Natural killer cell (primary cell): Measurements from ENCODE around the gene DCDC2. TPM values are rescaled to one million over a fixed set of nuclear protein-coding genes. Genes with fewer than 3 reads are reported as not detected.
"Not testable (repeated sequence)": the region's sequence is repeated elsewhere in the genome, so short reads cannot be mapped to it uniquely, and the experiment has no call there.

Experiments used
- ATAC-seq, 3 donors: fragments of 150-1000 bp in 2 of 3; fragments of 200-7000 bp in 1 of 3; cut with Tn5 transposase; 1 replicate in 1 of 3; 2 replicates in 2 of 3; pipeline ENCODE4 v1.10.0; 2021; ENCODE audit warnings: mild to moderate bottlenecking in 2 of 3, moderate library complexity in 2 of 3
- DNase-seq, 2 donors: peaks; one replicate each; pipeline versions ENCODE4 v3.0.0 to v3.0.0-alpha.2; 2013 to 2021; ENCODE audit warnings: mixed read lengths in 1 of 2
- H3K27ac ChIP-seq: one replicate; pipeline ENCODE4 v1.5.1; 2013; ENCODE audit warnings: mild to moderate bottlenecking, low read length
- H3K27me3 ChIP-seq: one replicate; pipeline ENCODE4 v1.6.1; 2013; ENCODE audit warnings: low read length; ENCODE audit not compliant: control insufficient read depth, insufficient read depth
- H3K36me3 ChIP-seq: one replicate; pipeline ENCODE4 v1.6.1; 2013; ENCODE audit warnings: low read length; ENCODE audit not compliant: control insufficient read depth, insufficient read depth
- H3K4me1 ChIP-seq: one replicate; pipeline ENCODE4 v1.6.1; 2013; ENCODE audit warnings: low read length; ENCODE audit not compliant: control insufficient read depth, insufficient read depth
- H3K4me3 ChIP-seq: one replicate; pipeline ENCODE4 v1.5.1; 2013; ENCODE audit warnings: low read length
- H3K9me3 ChIP-seq: one replicate; pipeline ENCODE4 v1.6.1; 2013; ENCODE audit warnings: low read length; ENCODE audit not compliant: control insufficient read depth, insufficient read depth
- H3K27ac Mint-ChIP-seq, 2 donors: one replicate each; pipeline ENCODE4 v1.8.0; 2022; ENCODE audit warnings: mild to moderate bottlenecking in 2 of 2, mixed read lengths in 2 of 2, moderate library complexity in 1 of 2
- H3K27me3 Mint-ChIP-seq, 2 donors: one replicate each; pipeline ENCODE4 v1.8.0; 2022; ENCODE audit warnings: low read depth in 2 of 2, mixed read lengths in 2 of 2
- H3K36me3 Mint-ChIP-seq: one replicate; pipeline ENCODE4 v1.8.0; 2022; ENCODE audit warnings: mixed read lengths
- H3K4me1 Mint-ChIP-seq, 2 donors: one replicate each; pipeline ENCODE4 v1.8.0; 2022; ENCODE audit warnings: mixed read lengths in 2 of 2
- H3K4me3 Mint-ChIP-seq: one replicate; pipeline ENCODE4 v1.8.0; 2022; ENCODE audit warnings: mild to moderate bottlenecking, moderate library complexity, mixed read lengths
- H3K9me3 Mint-ChIP-seq, 2 donors: one replicate each; pipeline ENCODE4 v1.8.0; 2022; ENCODE audit warnings: mixed read lengths in 2 of 2
- CTCF ChIP-seq: fragments of 200-600 bp; IDR thresholded peaks from one replicate; pipeline ENCODE4 v1.8.0; 2022; ENCODE audit warnings: antibody characterized with exemption
- WGBS: methylation state at CpG from one replicate; pipeline ENCODE4 v1.1.7; 2013; ENCODE audit warnings: missing lambda C conversion rate; ENCODE audit not compliant: insufficient coverage; 5-methylcytosine and 5-hydroxymethylcytosine counted together
- intact Hi-C: fragments of 100-400 bp; cut with micrococcal nuclease; formaldehyde crosslinking; loops from one replicate; pipeline ENCODE4 v1.14.2; 2022
- total RNA-seq, 4 donors: library from RNA; stranded (reverse); fragments of 120-200 nt in 1 of 4; gene quantifications; one replicate each; pipeline versions ENCODE4 v1.2.3 to v1.2.4, GENCODE V29; 2013 to 2022

The DCDC2 gene
- total RNA-seq, 3 donors from 2014 or later (not counting 1 experiment from before 2014, with no cell fraction given) = not detected

GRCh38 chr6:24402697-24403500, 45.0 kb upstream of the DCDC2 start, which contains the start of gene MRS2:
MRS2 (plus strand) TSS chr6:24402936; CDS start chr6:24403047, 111 bp downstream.
- under 1% methylated on average over 63 of the region's 63 CpGs for WGBS
- DNase-seq = peak; percentile 62 to 89
- TF ChIP-seq CTCF = no peak
- H3K27ac Mint-ChIP-seq = peak within 1 kb of the TSS; percentile 84 to 87
- peaks cover 10% of the 10 kb centered on the region for H3K4me1 ChIP-seq
- peak within 1 kb of the TSS; percentile 74 for H3K4me3 ChIP-seq
- peak; percentile 89 to 94 (median 92) for ATAC-seq
- peaks cover 15 to 23% of the 10 kb centered on the region in 2 donors for H3K27me3 Mint-ChIP-seq
- H3K36me3 Mint-ChIP-seq = no peaks in the 10 kb centered on the region
- H3K27me3 ChIP-seq = no peaks in the 10 kb centered on the region
- peak within 1 kb of the TSS; percentile 15 for H3K27ac ChIP-seq
- H3K4me3 Mint-ChIP-seq = peak within 1 kb of the TSS; percentile 98
- H3K4me1 Mint-ChIP-seq = peaks cover 18% of the 10 kb centered on the region in 2 donors
- H3K36me3 ChIP-seq = peaks cover 11% of the 10 kb centered on the region
- intact Hi-C loops = no loop called here
- no peaks in the 10 kb centered on the region for H3K9me3 ChIP-seq
- no peaks in the 10 kb centered on the region for H3K9me3 Mint-ChIP-seq

DNA sequence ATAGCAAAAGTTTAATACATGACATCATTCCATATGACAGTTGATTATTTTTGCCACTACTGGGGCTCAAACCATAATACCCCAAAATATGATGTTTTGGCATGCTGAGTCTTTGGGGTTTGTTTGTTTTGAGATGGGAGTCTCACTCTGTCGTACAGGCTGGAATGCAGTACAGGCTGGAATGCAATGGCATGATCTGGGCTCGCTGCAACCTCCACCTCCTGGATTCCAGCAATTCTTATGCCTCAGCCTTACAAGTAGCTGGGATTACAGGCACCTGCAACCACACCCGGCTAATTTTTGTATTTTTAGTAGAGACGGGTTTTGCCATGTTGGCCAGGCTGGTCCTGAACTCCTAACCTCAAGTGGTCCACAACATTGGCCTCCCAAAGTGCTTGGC, 43.6 kb upstream of the DCDC2 start:
- ATAC-seq = no peak
- peaks cover 18% of the 10 kb centered on the region in 2 donors for H3K4me1 Mint-ChIP-seq

DNA sequence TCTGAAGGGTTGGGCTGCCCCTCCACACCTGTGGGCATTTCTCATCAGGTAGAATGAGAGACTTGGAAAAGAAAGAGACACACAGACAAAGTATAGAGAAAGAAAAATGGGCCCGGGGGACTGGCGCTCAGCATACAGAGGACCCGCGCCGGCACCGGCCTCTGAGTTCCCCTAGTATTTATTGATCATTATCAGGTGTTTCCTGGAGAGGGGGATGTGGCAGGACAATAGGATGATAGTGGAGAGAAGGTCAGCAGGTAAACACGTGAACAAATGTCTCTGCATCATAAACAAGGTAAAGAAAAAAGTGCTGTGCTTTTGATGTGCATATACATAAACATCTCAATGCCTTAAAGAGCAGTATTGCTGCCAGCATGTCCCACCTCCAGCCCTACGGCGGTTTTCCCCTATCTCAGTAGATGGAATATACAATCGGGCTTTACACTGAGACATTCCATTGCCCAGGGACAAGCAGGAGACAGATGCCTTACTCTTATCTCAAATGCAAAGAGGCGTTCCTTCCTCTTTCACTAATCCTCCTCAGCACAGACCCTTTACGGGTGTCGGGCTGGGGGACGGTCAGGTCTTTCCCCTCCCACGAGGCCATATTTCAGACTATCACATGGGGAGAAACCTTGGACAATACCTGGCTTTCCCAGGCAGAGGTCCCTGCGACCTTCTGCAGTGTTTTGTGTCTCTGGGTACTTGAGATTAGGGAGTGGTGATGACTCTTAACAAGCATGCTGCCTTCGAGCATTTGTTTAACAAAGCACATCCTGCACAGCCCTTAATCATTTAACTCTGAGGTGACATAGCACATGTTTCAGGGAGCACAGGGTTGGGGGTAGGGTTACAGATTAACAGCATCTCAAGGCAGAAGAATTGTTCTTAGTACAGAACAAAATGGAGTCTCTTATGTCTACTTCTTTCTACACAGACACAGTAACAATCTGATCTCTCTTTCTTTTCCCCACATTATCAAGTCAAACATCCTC, 42.5 kb upstream of the DCDC2 start:
- H3K27ac ChIP-seq, H3K4me3 ChIP-seq, DNase-seq, ATAC-seq, intact Hi-C loops, H3K27ac Mint-ChIP-seq, H3K9me3 ChIP-seq, H3K27me3 ChIP-seq, H3K36me3 ChIP-seq, H3K4me3 Mint-ChIP-seq, H3K36me3 Mint-ChIP-seq, H3K9me3 Mint-ChIP-seq: not testable (repeated sequence)
- Mint-ChIP-seq H3K27me3 (peaks cover 30 to 43% of the 10 kb centered on the region in 2 donors), H3K4me1 (peaks cover 15 to 18% of the 10 kb centered on the region in 2 donors)
- H3K4me1 ChIP-seq = peaks cover 10% of the 10 kb centered on the region
- WGBS = 43% methylated on average over 13 of the region's 17 CpGs

More for the DNA sequence above, 43.6 kb upstream of the DCDC2 start:
- Histone ChIP-seq H3K4me1 (peaks cover 10% of the 10 kb centered on the region), H3K27ac (no peak overlapping the region), H3K27me3 (no peaks in the 10 kb centered on the region), H3K4me3 (no peak overlapping the region), H3K36me3 (peaks cover 5% of the 10 kb centered on the region), H3K9me3 (no peaks in the 10 kb centered on the region)
- intact Hi-C loops = no loop called here
- peaks cover 25 to 37% of the 10 kb centered on the region in 2 donors for H3K27me3 Mint-ChIP-seq
- TF ChIP-seq CTCF = no peak
- no peaks in the 10 kb centered on the region for H3K9me3 Mint-ChIP-seq
- DNase-seq = no peak
- H3K4me3 Mint-ChIP-seq = peak overlapping the region; percentile 9
- no peak overlapping the region for H3K27ac Mint-ChIP-seq
- WGBS = 88% methylated on average over 4 of the region's 4 CpGs
- no peaks in the 10 kb centered on the region for H3K36me3 Mint-ChIP-seq

- Mint-ChIP-seq H3K4me1 (no peaks in the 10 kb centered on the region), H3K27ac (no peak overlapping the region), H3K27me3 (peaks cover 38 to 58% of the 10 kb centered on the region in 2 donors), H3K4me3 (no peak overlapping the region), H3K9me3 (no peaks in the 10 kb centered on the region), H3K36me3 (no peaks in the 10 kb centered on the region)
- WGBS = 93% methylated on average over 1 of the region's 1 CpG
- no peak for ATAC-seq
- H3K4me1 ChIP-seq = peaks cover 2% of the 10 kb centered on the region
- no peak overlapping the region for H3K4me3 ChIP-seq
- H3K27me3 ChIP-seq = peaks cover 4% of the 10 kb centered on the region
- no peaks in the 10 kb centered on the region for H3K36me3 ChIP-seq
- no peak for TF ChIP-seq CTCF
- no peak overlapping the region for H3K27ac ChIP-seq
- no peak for DNase-seq
- no peaks in the 10 kb centered on the region for H3K9me3 ChIP-seq
- intact Hi-C loops = no loop called here
Measured at GRCh38 chr6:24397631-24398030, 39.8 kb upstream of the DCDC2 start.
